ENCODE data around the gene WASHC2C.
"Not testable (repeated sequence)": the region's sequence is repeated elsewhere in the genome, so short reads cannot be mapped to it uniquely, and the experiment has no call there.

Gene WASHC2C

GRCh38 chr10:45819552-45819951 is 92.5 kb downstream of the WASHC2C start:
- DNase-seq (ENCODE audit: low read depth, low spot score): no peak
- Histone ChIP-seq H3K9me3 (ENCODE audit: low read depth, low read length) (no peaks in the 10 kb centered on the region), H3K36me3 (ENCODE audit: insufficient read depth, low read length) (no peaks in the 10 kb centered on the region), H3K27ac (no peak overlapping the region), H3K4me3 (no peak overlapping the region), H3K9ac (ENCODE audit: insufficient read length) (no peak overlapping the region)
- TF ChIP-seq POLR2AphosphoS5 (IDR thresholded peaks at IDR 0.05; ENCODE audit: borderline replicate concordance, low read depth, low read length): no peak
- TF ChIP-seq EZH2 (IDR thresholded peaks at IDR 0.05): no peak
- TF ChIP-seq FOXP2 (optimal IDR thresholded peaks at IDR 0.05; ENCODE audit: control extremely low read depth, extremely low read length, insufficient read depth): no peak

- not testable (repeated sequence) for H3K4me3 ChIP-seq; H3K9ac ChIP-seq (ENCODE audit: insufficient read length); H3K27ac ChIP-seq; H3K36me3 ChIP-seq (ENCODE audit: insufficient read depth, low read length); DNase-seq (ENCODE audit: low read depth, low spot score); H3K9me3 ChIP-seq (ENCODE audit: low read depth, low read length)
These were observed 93.2 kb downstream of the WASHC2C start for GRCh38 chr10:45820107-45820830.

DNA sequence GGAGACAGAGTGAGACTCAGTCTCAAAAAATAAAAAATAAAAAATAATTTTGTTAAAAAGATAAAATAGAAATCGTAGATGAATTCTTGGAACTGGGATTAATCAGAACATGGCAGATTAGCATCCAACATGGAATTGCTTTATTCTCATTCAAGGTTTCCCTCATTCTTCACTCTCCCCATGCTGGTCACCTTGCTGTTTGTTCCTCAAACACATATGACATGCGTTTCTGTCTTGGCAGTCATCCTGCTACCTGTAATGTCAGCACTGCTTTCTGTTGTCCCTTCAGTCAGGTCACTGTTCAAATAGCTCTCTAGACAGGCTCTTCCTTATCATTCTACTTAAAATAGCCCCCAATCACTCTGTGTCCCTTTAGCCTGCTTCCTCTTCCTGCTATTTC is 95.9 kb downstream of the WASHC2C start:
- not testable (repeated sequence) for H3K27ac ChIP-seq; H3K4me3 ChIP-seq; DNase-seq (ENCODE audit: low read depth, low spot score); H3K9me3 ChIP-seq (ENCODE audit: low read depth, low read length); H3K9ac ChIP-seq (ENCODE audit: insufficient read length); H3K36me3 ChIP-seq (ENCODE audit: insufficient read depth, low read length)

Data from SK-N-MC (cell line).